HepG2 (cell line): ENCODE data around the gene TMEM256. TPM values are rescaled to one million over a fixed set of nuclear protein-coding genes. Genes with fewer than 3 reads are reported as not detected.

ENCODE experiments used
- ATAC-seq: fragments of 200-7000 bp; cut with Tn5 transposase; 3 replicates; pipeline ENCODE4 v1.9.1; 2020; ENCODE audit warnings: mild to moderate bottlenecking, moderate library complexity
- BruUV-seq: library from RNA; stranded (reverse); fragments of 400-500 nt; replicated peaks from 2 replicates; lab custom pipeline; 2021; lab: Mats Ljungman, UMichigan
- CTCF ChIA-PET: fragments of 300-600 bp; formaldehyde crosslinking; extraction: SDS; loops from one replicate; lab custom pipeline; 2021; ENCODE audit warnings: low total read pairs, inconsistent platforms, low intra/inter-chr PET ratio; lab: Yijun Ruan, JAX
- POLR2A ChIA-PET: fragments of 350-600 bp; sonication (Branson Sonifier 250); formaldehyde crosslinking; loops from one replicate; lab custom pipeline; 2020; ENCODE audit warnings: antibody characterized with exemption, inconsistent platforms; lab: Yijun Ruan, JAX
- DNase-seq: peaks from one replicate; pipeline ENCODE4 v3.0.0-alpha.2; 2015; ENCODE audit warnings: low spot score
- FAIRE-seq: peaks from 3 replicates; lab custom pipeline; 2011; peaks lifted over from hg19 to GRCh38; lab: Jason Lieb, UNC
- H2AFZ ChIP-seq: one replicate; pipeline ENCODE4 v1.6.1; 2011; ENCODE audit warnings: low read length, inconsistent platforms
- H3K27ac ChIP-seq: fragments of 300-600 bp; 3 replicates; pipeline ENCODE4 v1.8.0; 2011; ENCODE audit warnings: mixed run types, mild to moderate bottlenecking, mixed read lengths, low read length, inconsistent platforms; ENCODE audit not compliant: insufficient read depth; ENCODE audit errors: extremely low read length
- H3K27me3 ChIP-seq, 2 experiments: fragments of 200-600 bp in 1 of 2; 2 replicates in 1 of 2; 3 replicates in 1 of 2; pipeline versions ENCODE4 v1.6.0 to v1.8.0; 2011; ENCODE audit warnings: low read length in 2 of 2, mild to moderate bottlenecking in 2 of 2, moderate library complexity in 2 of 2, inconsistent platforms in 1 of 2; ENCODE audit not compliant: insufficient read depth in 2 of 2, control insufficient read depth in 1 of 2
- H3K36me3 ChIP-seq, 2 experiments: fragments of 200-600 bp in 1 of 2; replicated peaks in 1 of 2; 2 replicates in 1 of 2; 3 replicates in 1 of 2; pipeline versions ENCODE4 v1.5.1 to v1.8.0; 2011; ENCODE audit warnings: low read length in 2 of 2, inconsistent platforms in 1 of 2; ENCODE audit not compliant: insufficient read depth in 2 of 2, control insufficient read depth in 1 of 2
- H3K4me1 ChIP-seq: 2 replicates; pipeline ENCODE4 v1.5.1; 2012; ENCODE audit warnings: low read length, inconsistent platforms; ENCODE audit not compliant: insufficient read depth
- H3K4me2 ChIP-seq: 2 replicates; pipeline ENCODE4 v1.6.0; 2011; ENCODE audit warnings: low read depth, low read length, inconsistent platforms
- H3K4me3 ChIP-seq, 3 experiments: fragments of 200-600 bp in 1 of 3; sonication (generic), shearing (Covaris generic) in 1 of 3; replicated peaks in 1 of 3; 2 replicates each; pipeline ENCODE4 v1.5.1; 2011 to 2016; ENCODE audit warnings: low read length in 3 of 3, inconsistent platforms in 2 of 3, low read depth in 2 of 3, mild to moderate bottlenecking in 2 of 3, control low read depth in 1 of 3, mixed read lengths in 1 of 3; ENCODE audit not compliant: insufficient read depth in 1 of 3
- H3K79me2 ChIP-seq: one replicate; pipeline ENCODE4 v1.6.1; 2011; ENCODE audit warnings: low read length, inconsistent platforms; ENCODE audit not compliant: insufficient read depth
- H3K9ac ChIP-seq: 2 replicates; pipeline ENCODE4 v1.6.0; 2011; ENCODE audit warnings: mild to moderate bottlenecking, low read depth, low read length, inconsistent platforms; ENCODE audit not compliant: insufficient read depth
- H3K9me3 ChIP-seq: 2 replicates; pipeline ENCODE4 v1.5.1; 2012; ENCODE audit warnings: mild to moderate bottlenecking, low read length
- H4K20me1 ChIP-seq: 2 replicates; pipeline ENCODE4 v1.6.0; 2011; ENCODE audit warnings: inconsistent platforms, mild to moderate bottlenecking, low read length, moderate library complexity; ENCODE audit not compliant: insufficient read depth
- AGO2 ChIP-seq: fragments of 200-400 bp; formaldehyde crosslinking; optimal IDR thresholded peaks from 2 replicates; pipeline ENCODE3; 2017; ENCODE audit warnings: mild to moderate bottlenecking, low read depth, low read length, moderate library complexity
- CEBPG ChIP-seq: IDR thresholded peaks from 2 replicates; pipeline ENCODE4 v1.6.1; 2016
- HNRNPK ChIP-seq: fragments of 200-400 bp; formaldehyde crosslinking; IDR thresholded peaks from 2 replicates; pipeline ENCODE4 v1.6.1; 2018; ENCODE audit warnings: low read length, low read depth, moderate library complexity, mild to moderate bottlenecking; ENCODE audit not compliant: poor library complexity, severe bottlenecking
- HOXD1 ChIP-seq: sonication (generic); formaldehyde crosslinking; IDR thresholded peaks from 2 replicates; pipeline ENCODE4 v1.5.0; 2020; ENCODE audit warnings: missing genetic modification reagents
- IKZF4 ChIP-seq: sonication (generic); formaldehyde crosslinking; IDR thresholded peaks from 2 replicates; pipeline ENCODE4 v1.5.1; 2020; ENCODE audit warnings: borderline replicate concordance, mild to moderate bottlenecking, low read depth, missing genetic modification reagents; ENCODE audit errors: not compliant biosample characterization
- KDM3A ChIP-seq: IDR thresholded peaks from 2 replicates; pipeline ENCODE4 v1.6.1; 2018; ENCODE audit warnings: low read depth, missing compliant biosample characterization
- PHF21A ChIP-seq: sonication (generic); formaldehyde crosslinking; IDR thresholded peaks from 2 replicates; pipeline ENCODE4 v1.5.0; 2020; ENCODE audit warnings: mild to moderate bottlenecking, missing genetic modification reagents
- PITX1 ChIP-seq: sonication (generic); formaldehyde crosslinking; IDR thresholded peaks from 2 replicates; pipeline ENCODE4 v1.5.1; 2020; ENCODE audit warnings: mild to moderate bottlenecking, missing genetic modification reagents
- POLR2A ChIP-seq, 2 experiments: IDR thresholded peaks; 2 replicates each; pipeline ENCODE4 v1.6.1; 2011; ENCODE audit warnings: low read depth in 2 of 2, low read length in 2 of 2, mild to moderate bottlenecking in 1 of 2, moderate library complexity in 1 of 2; ENCODE audit not compliant: insufficient read depth in 1 of 2
- POLR2G ChIP-seq: fragments of 200-400 bp; formaldehyde crosslinking; IDR thresholded peaks from 2 replicates; pipeline ENCODE4 v1.6.1; 2018; ENCODE audit warnings: mild to moderate bottlenecking, low read depth, low read length, moderate library complexity
- ZMAT3 ChIP-seq: sonication (generic); formaldehyde crosslinking; conservative IDR thresholded peaks from 2 replicates; pipeline ENCODE4 v1.7.0; 2021; ENCODE audit warnings: missing genetic modification reagents
- ZNF124 ChIP-seq: sonication (generic); formaldehyde crosslinking; IDR thresholded peaks from 2 replicates; pipeline ENCODE4 v1.4.0; 2020; ENCODE audit warnings: missing genetic modification reagents
- ZNF33A ChIP-seq: sonication (generic); formaldehyde crosslinking; IDR thresholded peaks from 2 replicates; pipeline ENCODE4 v1.5.1; 2020; ENCODE audit warnings: missing genetic modification reagents, mild to moderate bottlenecking, moderate library complexity, borderline replicate concordance
- ZNF451 ChIP-seq: sonication (generic); formaldehyde crosslinking; IDR thresholded peaks from 2 replicates; pipeline ENCODE4 v1.5.0; 2020; ENCODE audit warnings: mild to moderate bottlenecking, missing genetic modification reagents
- ZNF724P ChIP-seq: sonication (generic); formaldehyde crosslinking; IDR thresholded peaks from 2 replicates; pipeline ENCODE4 v1.8.0; 2022; ENCODE audit warnings: missing genetic modification reagents, borderline replicate concordance
- ZNF772 ChIP-seq: sonication (generic); formaldehyde crosslinking; IDR thresholded peaks from 2 replicates; pipeline ENCODE4 v1.5.0; 2020; ENCODE audit warnings: mild to moderate bottlenecking, missing genetic modification reagents
- WGBS: methylation state at CpG from one replicate; pipeline ENCODE4 v1.1.6; 2017; ENCODE audit warnings: low lambda C conversion rate; 5-methylcytosine and 5-hydroxymethylcytosine counted together
- in situ Hi-C: cut with HindIII; loops from 2 replicates; pipeline ENCODE4 v1.10.0; 2017; ENCODE audit warnings: low pct_unique_long_range_greater_than_20kb; ENCODE audit not compliant: extremely low pct_ligation_motif_present
- intact Hi-C: fragments of 100-400 bp; cut with micrococcal nuclease; formaldehyde crosslinking; loops from one replicate; pipeline ENCODE4 v1.10.0; 2022; ENCODE audit not compliant: unreplicated experiment
- polyA plus RNA-seq, 8 experiments: library from polyadenylated mRNA; depleted of rRNA in 3 of 8; stranded (reverse) in 7 of 8; unstranded in 1 of 8; fragments of >200 nt; fragmentation: Illumina TruSeq in 4 of 8; extraction: Trizol in 4 of 8; gene quantifications; 2 replicates each; pipeline versions ENCODE4 v1.2.1 to v1.2.3, GENCODE V29; 2011 to 2016; ENCODE audit warnings: low read depth in 4 of 8, missing spikeins in 1 of 8, mixed read lengths in 1 of 8; ENCODE audit not compliant: insufficient read depth in 1 of 8
- total RNA-seq, 5 experiments: library from RNA; depleted of rRNA; stranded (reverse); fragments of >200 nt; fragmentation: Illumina TruSeq; extraction: Trizol; gene quantifications; 2 replicates each; pipeline ENCODE4 v1.2.3, GENCODE V29; 2016; ENCODE audit warnings: low read depth in 1 of 5
- TF ChIP-seq, protein P1 (sequence below): sonication (generic); formaldehyde crosslinking; IDR thresholded peaks from 2 replicates; pipeline ENCODE4 v1.5.0; 2020; ENCODE audit warnings: missing genetic modification reagents, mild to moderate bottlenecking, borderline replicate concordance
- TF ChIP-seq, protein P2 (sequence below): IDR thresholded peaks from 2 replicates; pipeline ENCODE4 v1.6.1; 2016; ENCODE audit warnings: missing compliant biosample characterization, missing genetic modification reagents, borderline replicate concordance
- TF ChIP-seq, protein P3 (sequence below): IDR thresholded peaks from 2 replicates; pipeline ENCODE4 v1.6.1; 2016; ENCODE audit warnings: missing compliant biosample characterization, missing genetic modification reagents, borderline replicate concordance

Gene TMEM256
- total and polyA plus RNA-seq, 2 of the 13 experiments (the other 11 are each of a cell fraction or from before 2014, with no cell fraction given) = 231 to 252 TPM

DNA sequence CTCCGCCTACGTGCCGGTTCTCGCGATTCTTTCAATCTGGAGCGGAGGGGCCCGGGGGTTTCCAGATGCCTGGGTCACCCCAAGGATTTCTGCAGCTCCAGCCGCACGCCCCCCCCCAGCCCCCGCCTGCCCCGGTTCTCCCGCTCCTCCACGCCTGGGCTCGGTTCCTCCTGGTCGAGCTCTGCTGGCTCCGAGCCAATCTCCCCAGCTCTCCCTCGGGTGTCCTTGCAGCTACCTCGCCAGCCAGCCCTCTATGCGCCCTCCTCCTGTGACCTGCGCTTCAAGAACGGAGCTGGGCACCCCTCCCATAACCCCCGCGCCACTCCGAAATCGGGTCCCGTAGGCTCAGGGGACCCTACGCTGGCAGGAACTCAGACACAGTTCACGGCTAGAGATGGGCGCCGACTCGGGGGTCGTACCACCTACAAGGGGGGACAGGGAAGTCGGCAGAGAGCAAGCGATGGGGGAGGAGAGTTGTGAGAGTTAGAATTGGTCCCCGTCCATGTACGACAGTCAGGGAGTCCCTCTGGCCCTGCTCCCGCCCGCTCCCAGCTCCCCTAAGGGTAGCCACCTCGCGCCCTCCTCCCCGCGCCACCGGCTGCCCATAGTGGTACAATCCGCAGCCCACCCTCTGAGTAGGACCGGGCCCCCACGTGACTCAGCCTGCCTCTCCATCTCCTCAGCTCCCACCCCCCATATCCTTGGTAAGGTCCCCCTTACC lies 36.4 kb upstream of the TMEM256 start (continued):
- TF ChIP-seq ZNF33A (CRISPR knock-in tag) (no peak), ZNF124 (CRISPR knock-in tag) (no peak), POLR2G (peak; percentile 44; the same call in 1 of the 2 replicates), ZNF772 (CRISPR knock-in tag) (no peak), PHF21A (CRISPR knock-in tag) (0 out of 2 replicates have a peak, but pooled peaks have one; percentile 2), CEBPG (CRISPR knock-in tag) (0 out of 2 replicates have a peak, but pooled peaks have one; percentile 3), ZNF451 (CRISPR knock-in tag) (0 out of 2 replicates have a peak, but pooled peaks have one; percentile 58)
- TF ChIP-seq, protein P1, sequence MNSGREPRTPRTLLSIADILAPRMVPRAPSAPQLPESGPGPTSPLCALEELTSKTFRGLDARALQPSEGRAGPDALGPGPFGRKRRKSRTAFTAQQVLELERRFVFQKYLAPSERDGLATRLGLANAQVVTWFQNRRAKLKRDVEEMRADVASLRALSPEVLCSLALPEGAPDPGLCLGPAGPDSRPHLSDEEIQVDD (CRISPR knock-in tag) = peak; percentile 25; the same call in 1 of the 2 replicates
- TF ChIP-seq, protein P2, sequence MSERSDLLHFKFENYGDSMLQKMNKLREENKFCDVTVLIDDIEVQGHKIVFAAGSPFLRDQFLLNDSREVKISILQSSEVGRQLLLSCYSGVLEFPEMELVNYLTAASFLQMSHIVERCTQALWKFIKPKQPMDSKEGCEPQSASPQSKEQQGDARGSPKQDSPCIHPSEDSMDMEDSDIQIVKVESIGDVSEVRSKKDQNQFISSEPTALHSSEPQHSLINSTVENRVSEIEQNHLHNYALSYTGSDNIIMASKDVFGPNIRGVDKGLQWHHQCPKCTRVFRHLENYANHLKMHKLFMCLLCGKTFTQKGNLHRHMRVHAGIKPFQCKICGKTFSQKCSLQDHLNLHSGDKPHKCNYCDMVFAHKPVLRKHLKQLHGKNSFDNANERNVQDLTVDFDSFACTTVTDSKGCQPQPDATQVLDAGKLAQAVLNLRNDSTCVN (CRISPR knock-in tag) = 0 out of 2 replicates have a peak, but pooled peaks have one; percentile 19

DNA sequence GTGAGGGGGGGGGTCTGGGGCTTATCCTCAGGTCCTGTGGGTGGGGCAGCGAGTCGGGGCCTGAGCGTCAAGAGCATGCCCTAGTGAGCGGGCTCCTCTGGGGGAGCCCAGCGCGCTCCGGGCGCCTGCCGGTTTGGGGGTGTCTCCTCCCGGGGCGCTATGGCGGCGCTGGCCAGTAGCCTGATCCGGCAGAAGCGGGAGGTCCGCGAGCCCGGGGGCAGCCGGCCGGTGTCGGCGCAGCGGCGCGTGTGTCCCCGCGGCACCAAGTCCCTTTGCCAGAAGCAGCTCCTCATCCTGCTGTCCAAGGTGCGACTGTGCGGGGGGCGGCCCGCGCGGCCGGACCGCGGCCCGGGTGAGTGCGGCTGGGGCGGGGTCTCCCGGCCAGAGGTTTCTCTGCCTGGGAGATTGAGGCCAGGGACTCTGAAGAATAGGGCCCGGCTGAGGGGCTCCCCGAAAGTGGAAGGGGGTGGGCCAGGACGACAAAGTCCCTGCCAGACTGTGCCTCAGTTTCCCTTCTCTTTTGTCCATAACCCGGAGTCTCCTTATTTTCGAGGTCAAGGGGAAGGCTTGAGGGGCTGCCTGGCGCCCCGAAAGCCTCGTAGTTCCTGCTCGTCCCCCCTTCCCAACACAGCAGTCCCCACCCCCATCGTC lies 35.7 kb upstream of the TMEM256 start, which contains the start of gene FGF11:
FGF11 (plus strand) TSS at position 51 of the 651 bp plus-strand sequence; CDS start at position 160, 109 bp downstream.
- no TSS peak for BruUV-seq
- H3K4me3 ChIP-seq = peak within 1 kb of the TSS; percentile 60 to 80 (median 73)
- TF ChIP-seq IKZF4 (no peak), ZMAT3 (CRISPR knock-in tag) (no peak), POLR2G (peak; percentile 71), HOXD1 (CRISPR knock-in tag) (no peak), KDM3A (CRISPR knock-in tag) (0 out of 2 replicates have a peak, but pooled peaks have one; percentile 24), PITX1 (CRISPR knock-in tag) (0 out of 2 replicates have a peak, but pooled peaks have one; percentile 17), HNRNPK (peak; percentile 37), AGO2 (peak; percentile 53), POLR2A (IDR thresholded peaks at IDR 0.05; ENCODE audit: insufficient read depth in 1 of 2, low read depth in 2 of 2, low read length in 2 of 2) (0 out of 4 replicates have a peak, but pooled peaks of 1 of the 2 experiments have one; percentile 20), ZNF724P (no peak)
- TF ChIP-seq, protein P3, sequence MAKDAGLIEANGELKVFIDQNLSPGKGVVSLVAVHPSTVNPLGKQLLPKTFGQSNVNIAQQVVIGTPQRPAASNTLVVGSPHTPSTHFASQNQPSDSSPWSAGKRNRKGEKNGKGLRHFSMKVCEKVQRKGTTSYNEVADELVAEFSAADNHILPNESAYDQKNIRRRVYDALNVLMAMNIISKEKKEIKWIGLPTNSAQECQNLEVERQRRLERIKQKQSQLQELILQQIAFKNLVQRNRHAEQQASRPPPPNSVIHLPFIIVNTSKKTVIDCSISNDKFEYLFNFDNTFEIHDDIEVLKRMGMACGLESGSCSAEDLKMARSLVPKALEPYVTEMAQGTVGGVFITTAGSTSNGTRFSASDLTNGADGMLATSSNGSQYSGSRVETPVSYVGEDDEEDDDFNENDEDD (CRISPR knock-in tag) = 0 out of 2 replicates have a peak, but pooled peaks have one; percentile 15

More for the DNA sequence above, 35.7 kb upstream of the TMEM256 start, which contains the start of gene FGF11:
- H3K27me3 ChIP-seq = peaks cover 6 to 27% of the 10 kb centered on the region in 2 experiments; a peak in 4 of 5 replicates
- no peak for FAIRE-seq
- in situ Hi-C loops (loop anchor here (5.0 kb wide), 2 partner anchors 38 to 82 kb away; partner anchors contain the start of genes TMEM95 and ZBTB4), intact Hi-C loops (no loop called here)
- ChIA-PET CTCF (no interaction called here), POLR2A (interaction anchor here (1.2 to 2.8 kb wide), 3 partner anchors 36 to 110 kb away, joined by 3 to 21 read pairs (median 7); partner anchors contain the start of genes NEURL4 and TMEM256)
- no peaks in the 10 kb centered on the region for H3K79me2 ChIP-seq
- H4K20me1 ChIP-seq = no peaks in the 10 kb centered on the region
- H3K9me3 ChIP-seq = no peaks in the 10 kb centered on the region
- ATAC-seq = peak; percentile 8; the same call in 2 of the 3 replicates
- H3K27ac ChIP-seq = peak within 1 kb of the TSS; percentile 36
- DNase-seq = no peak
- 0% methylated on average over 8 of the region's 50 CpGs for whole genome bisulfite sequencing
- H2AFZ ChIP-seq = no peak within 1 kb of the TSS
- H3K9ac ChIP-seq = peak within 1 kb of the TSS; percentile 68
- peak within 1 kb of the TSS; percentile 94 for H3K4me2 ChIP-seq
- peaks cover 60% of the 10 kb centered on the region for H3K4me1 ChIP-seq
- H3K36me3 ChIP-seq = no peaks in the 10 kb centered on the region
